ENCODE measurements around the gene MYOM3.

Gene MYOM3

DNA sequence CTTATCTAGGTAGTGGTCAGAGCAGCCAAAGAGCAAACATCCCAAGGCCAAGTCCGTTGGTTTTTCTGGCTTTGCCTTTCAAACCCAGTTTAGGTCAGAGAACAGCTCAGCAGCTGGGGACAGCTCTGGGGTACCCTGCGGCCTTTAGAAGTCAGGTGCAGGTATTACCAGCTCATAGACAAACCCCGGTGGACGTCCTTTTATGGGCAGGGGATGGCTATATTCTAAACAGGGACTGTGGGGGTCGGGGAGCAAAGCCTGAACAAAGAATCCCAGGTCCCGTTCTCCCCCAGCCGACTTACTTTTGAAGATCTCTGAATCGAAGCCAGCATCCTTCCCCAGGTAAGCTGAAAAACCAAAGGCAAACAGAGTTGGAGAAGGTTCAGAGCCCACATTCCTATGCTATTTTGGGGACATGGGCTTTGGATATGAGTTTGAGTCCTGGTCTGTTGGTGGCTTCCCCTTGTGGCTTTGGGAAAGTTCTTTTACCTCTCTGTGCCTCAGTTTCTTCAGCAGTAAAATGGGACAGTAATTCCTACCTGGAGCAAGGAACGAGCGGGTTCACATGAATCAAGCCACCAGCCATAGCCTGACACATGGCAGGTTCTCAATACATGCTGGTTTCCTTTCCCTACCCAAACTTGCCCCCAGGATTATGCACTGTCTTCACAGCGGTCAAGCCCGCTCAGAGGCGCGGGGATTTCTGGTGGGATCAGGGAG lies 16.6 kb downstream of the MYOM3 start:
- no peak overlapping the region for H3K27ac ChIP-seq (ENCODE audit: low read depth, low read length)
- no peaks in the 10 kb centered on the region for H3K36me3 ChIP-seq (ENCODE audit: control insufficient read depth, low read length)
- H3K27me3 ChIP-seq (ENCODE audit: control insufficient read depth, low read length), result 0 out of 2 replicates have a peak, but pooled peaks cover 2% of the 10 kb centered on the region
- no peak overlapping the region for H3K4me3 ChIP-seq (ENCODE audit: low read length)
- H3K79me2 ChIP-seq (ENCODE audit: control insufficient read depth, low read length), result no peaks in the 10 kb centered on the region
- H4K20me1 ChIP-seq (ENCODE audit: control insufficient read depth, insufficient read depth, low read depth, low read length), result no peaks in the 10 kb centered on the region
- no peak overlapping the region for H3K4me2 ChIP-seq (ENCODE audit: low read length)
- H3K4me1 ChIP-seq (ENCODE audit: control insufficient read depth, low read length), result no peaks in the 10 kb centered on the region
- TF ChIP-seq, protein P1, sequence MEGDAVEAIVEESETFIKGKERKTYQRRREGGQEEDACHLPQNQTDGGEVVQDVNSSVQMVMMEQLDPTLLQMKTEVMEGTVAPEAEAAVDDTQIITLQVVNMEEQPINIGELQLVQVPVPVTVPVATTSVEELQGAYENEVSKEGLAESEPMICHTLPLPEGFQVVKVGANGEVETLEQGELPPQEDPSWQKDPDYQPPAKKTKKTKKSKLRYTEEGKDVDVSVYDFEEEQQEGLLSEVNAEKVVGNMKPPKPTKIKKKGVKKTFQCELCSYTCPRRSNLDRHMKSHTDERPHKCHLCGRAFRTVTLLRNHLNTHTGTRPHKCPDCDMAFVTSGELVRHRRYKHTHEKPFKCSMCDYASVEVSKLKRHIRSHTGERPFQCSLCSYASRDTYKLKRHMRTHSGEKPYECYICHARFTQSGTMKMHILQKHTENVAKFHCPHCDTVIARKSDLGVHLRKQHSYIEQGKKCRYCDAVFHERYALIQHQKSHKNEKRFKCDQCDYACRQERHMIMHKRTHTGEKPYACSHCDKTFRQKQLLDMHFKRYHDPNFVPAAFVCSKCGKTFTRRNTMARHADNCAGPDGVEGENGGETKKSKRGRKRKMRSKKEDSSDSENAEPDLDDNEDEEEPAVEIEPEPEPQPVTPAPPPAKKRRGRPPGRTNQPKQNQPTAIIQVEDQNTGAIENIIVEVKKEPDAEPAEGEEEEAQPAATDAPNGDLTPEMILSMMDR (IDR thresholded peaks at IDR 0.05; ENCODE audit: low read depth, low read length, poor library complexity, severe bottlenecking), result no peak
- TF ChIP-seq EZH2phosphoT487 (IDR thresholded peaks at IDR 0.05; ENCODE audit: borderline replicate concordance, low read length), result no peak
- H3F3A ChIP-seq (ENCODE audit: control insufficient read depth, insufficient read depth), result no peaks in the 10 kb centered on the region
- H3K9me2 ChIP-seq (replicated peaks; ENCODE audit: control insufficient read depth, low read length), result no peaks in the 10 kb centered on the region
- no peaks in the 10 kb centered on the region for H3K9me3 ChIP-seq (ENCODE audit: control insufficient read depth, insufficient read depth, low read length)

DNA sequence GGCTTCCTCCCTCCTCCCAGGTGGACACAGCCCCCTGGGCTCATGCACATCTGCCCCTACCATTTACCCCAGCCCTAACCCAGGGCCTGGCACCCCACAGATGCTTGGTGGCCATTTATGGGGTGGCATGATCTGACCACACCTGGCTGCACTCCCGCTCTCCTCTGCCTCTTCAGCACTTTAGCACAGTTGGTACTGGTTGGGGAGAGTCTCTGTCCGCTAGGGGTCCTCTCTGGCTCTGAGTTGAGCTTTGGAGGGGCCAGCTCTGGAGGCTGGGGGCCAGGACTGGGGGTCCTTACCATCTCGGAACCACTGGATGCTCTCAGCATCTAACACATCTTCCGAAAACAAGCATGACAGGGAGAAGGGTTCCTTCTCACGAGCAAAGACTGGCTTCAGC lies 17.4 kb downstream of the MYOM3 start:
- H3K36me3 ChIP-seq (ENCODE audit: control insufficient read depth, low read length), result no peaks in the 10 kb centered on the region
- H3K4me2 ChIP-seq (ENCODE audit: low read length), result no peak overlapping the region
- TF ChIP-seq, protein P1 (IDR thresholded peaks at IDR 0.05; ENCODE audit: low read depth, low read length, poor library complexity, severe bottlenecking), result peak; percentile 34
- TF ChIP-seq EZH2phosphoT487 (IDR thresholded peaks at IDR 0.05; ENCODE audit: borderline replicate concordance, low read length), result no peak
- H3K4me3 ChIP-seq (ENCODE audit: low read length), result no peak overlapping the region
- H3F3A ChIP-seq (ENCODE audit: control insufficient read depth, insufficient read depth), result no peaks in the 10 kb centered on the region
- H3K9me3 ChIP-seq (ENCODE audit: control insufficient read depth, insufficient read depth, low read length), result no peaks in the 10 kb centered on the region
- no peaks in the 10 kb centered on the region for H3K4me1 ChIP-seq (ENCODE audit: control insufficient read depth, low read length)
- no peak overlapping the region for H3K27ac ChIP-seq (ENCODE audit: low read depth, low read length)
- H3K79me2 ChIP-seq (ENCODE audit: control insufficient read depth, low read length), result no peaks in the 10 kb centered on the region
- 0 out of 2 replicates have a peak, but pooled peaks cover 2% of the 10 kb centered on the region for H3K27me3 ChIP-seq (ENCODE audit: control insufficient read depth, low read length)
- no peaks in the 10 kb centered on the region for H4K20me1 ChIP-seq (ENCODE audit: control insufficient read depth, insufficient read depth, low read depth, low read length)
- H3K9me2 ChIP-seq (replicated peaks; ENCODE audit: control insufficient read depth, low read length), result no peaks in the 10 kb centered on the region

DNA sequence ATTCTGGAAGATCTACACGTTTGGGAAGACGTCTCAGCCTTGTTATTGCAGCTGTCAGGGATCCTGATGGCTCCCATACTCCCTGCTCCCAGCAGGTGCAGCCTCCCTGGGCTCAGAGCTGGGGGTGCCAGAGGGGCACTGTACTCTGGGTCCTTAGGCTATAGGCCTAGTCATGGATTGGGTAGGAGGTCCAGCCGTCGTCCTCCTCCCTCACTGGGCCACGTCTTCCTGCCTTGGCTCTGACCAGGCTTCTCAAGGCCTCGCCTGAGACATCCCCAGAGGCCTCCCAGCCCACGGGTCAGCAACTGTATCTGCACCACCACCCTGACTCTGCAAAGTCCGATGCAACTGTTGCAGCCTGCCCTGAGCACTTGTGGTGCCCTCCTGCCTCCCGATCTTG lies 18.2 kb downstream of the MYOM3 start:
- H3K36me3 ChIP-seq (ENCODE audit: control insufficient read depth, low read length), result no peaks in the 10 kb centered on the region
- TF ChIP-seq, protein P1 (IDR thresholded peaks at IDR 0.05; ENCODE audit: low read depth, low read length, poor library complexity, severe bottlenecking), result no peak
- TF ChIP-seq EZH2phosphoT487 (IDR thresholded peaks at IDR 0.05; ENCODE audit: borderline replicate concordance, low read length), result no peak
- no peak overlapping the region for H3K4me2 ChIP-seq (ENCODE audit: low read length)
- H3K27me3 ChIP-seq (ENCODE audit: control insufficient read depth, low read length), result peaks cover 4% of the 10 kb centered on the region; the same call in 1 of the 2 replicates
- H3F3A ChIP-seq (ENCODE audit: control insufficient read depth, insufficient read depth), result no peaks in the 10 kb centered on the region
- no peak overlapping the region for H3K4me3 ChIP-seq (ENCODE audit: low read length)
- no peak overlapping the region for H3K27ac ChIP-seq (ENCODE audit: low read depth, low read length)
- H3K9me3 ChIP-seq (ENCODE audit: control insufficient read depth, insufficient read depth, low read length), result no peaks in the 10 kb centered on the region
- H4K20me1 ChIP-seq (ENCODE audit: control insufficient read depth, insufficient read depth, low read depth, low read length), result no peaks in the 10 kb centered on the region
- H3K4me1 ChIP-seq (ENCODE audit: control insufficient read depth, low read length), result no peaks in the 10 kb centered on the region
- no peaks in the 10 kb centered on the region for H3K79me2 ChIP-seq (ENCODE audit: control insufficient read depth, low read length)
- H3K9me2 ChIP-seq (replicated peaks; ENCODE audit: control insufficient read depth, low read length), result no peaks in the 10 kb centered on the region

All from DOHH2 (cell line).